Germinal center (tissue), 1 donor: ENCODE measurements around the gene ATP6V1C2.

Experiments
- DNase-seq: peaks from one replicate; pipeline ENCODE4 v3.0.0; 2012; ENCODE audit warnings: mixed read lengths, low spot score

Gene ATP6V1C2

GRCh38 chr2:10721396-10722251 lies at the start of gene ATP6V1C2:
Gene ATP6V1C2 (plus strand): TSS chr2:10721630. CDS start chr2:10722850, 1,220 bp downstream.
- DNase-seq, result peak; percentile 80

- DNase-seq, result no peak
Measured at GRCh38 chr2:10675131-10675530, 46.3 kb upstream of the ATP6V1C2 start.

- no peak for DNase-seq
Measured at GRCh38 chr2:10678225-10678624, 43.2 kb upstream of the ATP6V1C2 start.

GRCh38 chr2:10680214-10680613 lies 41.2 kb upstream of the ATP6V1C2 start:
- DNase-seq, result no peak

- DNase-seq, result no peak
Measured at GRCh38 chr2:10680957-10681356, 40.5 kb upstream of the ATP6V1C2 start.

GRCh38 chr2:10686176-10686730 lies 35.2 kb upstream of the ATP6V1C2 start:
- no peak for DNase-seq

GRCh38 chr2:10688921-10689807 lies 32.3 kb upstream of the ATP6V1C2 start:
- DNase-seq, result no peak

GRCh38 chr2:10691521-10691920 lies 29.9 kb upstream of the ATP6V1C2 start:
- DNase-seq, result no peak

- no peak for DNase-seq
Measured at GRCh38 chr2:10700078-10700803, 21.2 kb upstream of the ATP6V1C2 start.

GRCh38 chr2:10704034-10704594 lies 17.3 kb upstream of the ATP6V1C2 start:
- DNase-seq, result no peak

- DNase-seq, result no peak
Measured at GRCh38 chr2:10706033-10706432, 15.4 kb upstream of the ATP6V1C2 start.

GRCh38 chr2:10707831-10708230 lies 13.6 kb upstream of the ATP6V1C2 start:
- no peak for DNase-seq

- DNase-seq, result no peak
Measured at GRCh38 chr2:10709290-10709939, 12.0 kb upstream of the ATP6V1C2 start.

- DNase-seq, result no peak
Measured at GRCh38 chr2:10712185-10712809, 9.1 kb upstream of the ATP6V1C2 start.

GRCh38 chr2:10716581-10716980 lies 4.8 kb upstream of the ATP6V1C2 start:
- no peak for DNase-seq

GRCh38 chr2:10717628-10718027 lies 3.8 kb upstream of the ATP6V1C2 start:
- no peak for DNase-seq

- DNase-seq, result no peak
Measured at GRCh38 chr2:10720306-10720705, 1.1 kb upstream of the ATP6V1C2 start.

- DNase-seq, result peak; percentile 32
Measured at GRCh38 chr2:10720947-10721395, 459 bp upstream of the ATP6V1C2 start.

GRCh38 chr2:10722252-10722825 lies 909 bp downstream of the ATP6V1C2 start:
- DNase-seq, result no peak

- DNase-seq, result no peak
Measured at GRCh38 chr2:10732924-10733565, 11.6 kb downstream of the ATP6V1C2 start.
